D721Med (cell line): ENCODE results near the gene PADI2.

Experiments used
- DNase-seq: peaks from one replicate; pipeline ENCODE4 v3.0.0; 2011; ENCODE audit warnings: low spot score; ENCODE audit not compliant: insufficient read length
- FAIRE-seq: peaks from 2 replicates; lab custom pipeline; 2011; peaks lifted over from hg19 to GRCh38; lab: Jason Lieb, UNC
- TF ChIP-seq, protein P1 (sequence below): IDR thresholded peaks from 2 replicates; pipeline ENCODE4 v1.5.1; 2012; ENCODE audit warnings: mild to moderate bottlenecking, control low read depth; ENCODE audit not compliant: insufficient read depth; ENCODE audit errors: missing control alignments

The PADI2 gene

DNA sequence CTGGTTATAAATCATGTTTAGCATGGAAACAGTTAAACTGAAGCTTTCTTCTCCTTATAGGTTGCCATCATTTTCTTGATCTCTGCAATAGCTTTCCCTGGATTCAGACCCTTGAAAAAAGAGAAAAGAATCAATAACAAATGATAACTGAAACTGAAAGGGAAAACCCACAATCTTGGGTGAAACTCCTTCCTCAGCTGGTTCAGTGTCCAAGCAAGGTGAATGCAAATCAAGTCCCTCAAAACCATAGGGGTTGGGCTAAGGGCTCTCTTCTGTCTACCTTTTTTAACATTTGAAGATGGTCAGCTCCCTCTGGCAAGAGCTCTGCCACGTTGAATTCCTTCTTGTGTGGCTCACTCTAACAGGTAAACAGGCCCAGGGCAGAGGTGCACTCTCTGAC, 100.4 kb downstream of the PADI2 start:
- DNase-seq (no peak), FAIRE-seq (no peak)
- TF ChIP-seq, protein P1, sequence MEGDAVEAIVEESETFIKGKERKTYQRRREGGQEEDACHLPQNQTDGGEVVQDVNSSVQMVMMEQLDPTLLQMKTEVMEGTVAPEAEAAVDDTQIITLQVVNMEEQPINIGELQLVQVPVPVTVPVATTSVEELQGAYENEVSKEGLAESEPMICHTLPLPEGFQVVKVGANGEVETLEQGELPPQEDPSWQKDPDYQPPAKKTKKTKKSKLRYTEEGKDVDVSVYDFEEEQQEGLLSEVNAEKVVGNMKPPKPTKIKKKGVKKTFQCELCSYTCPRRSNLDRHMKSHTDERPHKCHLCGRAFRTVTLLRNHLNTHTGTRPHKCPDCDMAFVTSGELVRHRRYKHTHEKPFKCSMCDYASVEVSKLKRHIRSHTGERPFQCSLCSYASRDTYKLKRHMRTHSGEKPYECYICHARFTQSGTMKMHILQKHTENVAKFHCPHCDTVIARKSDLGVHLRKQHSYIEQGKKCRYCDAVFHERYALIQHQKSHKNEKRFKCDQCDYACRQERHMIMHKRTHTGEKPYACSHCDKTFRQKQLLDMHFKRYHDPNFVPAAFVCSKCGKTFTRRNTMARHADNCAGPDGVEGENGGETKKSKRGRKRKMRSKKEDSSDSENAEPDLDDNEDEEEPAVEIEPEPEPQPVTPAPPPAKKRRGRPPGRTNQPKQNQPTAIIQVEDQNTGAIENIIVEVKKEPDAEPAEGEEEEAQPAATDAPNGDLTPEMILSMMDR = no peak

- TF ChIP-seq, protein P1 = no peak
- DNase-seq (no peak), FAIRE-seq (no peak)
These were observed 101.8 kb downstream of the PADI2 start for GRCh38 chr1:17017435-17017834.
